Body of pancreas (tissue), 4 donors: Measurements from ENCODE around the gene PACS2.

ENCODE experiments used
- CTCF ChIP-seq, 7 experiments: fragments of 450-650 bp in 4 of 7; fragments of 200-600 bp in 3 of 7; sonication (generic) in 3 of 7; IDR thresholded peaks; one replicate each; pipeline ENCODE4 v1.5.1; 2016 to 2019; ENCODE audit warnings: antibody characterized with exemption in 7 of 7
- POLR2A ChIP-seq, 3 donors: fragments of 450-650 bp; IDR thresholded peaks; one replicate each; pipeline ENCODE4 v1.6.1; 2016; ENCODE audit warnings: antibody characterized with exemption in 3 of 3, mild to moderate bottlenecking in 2 of 3

- TF ChIP-seq CTCF (IDR thresholded peaks at IDR 0.05): no peak
- TF ChIP-seq POLR2A (IDR thresholded peaks at IDR 0.05): no peak
Measured at GRCh38 chr14:105376521-105377440, 62.2 kb downstream of the PACS2 start.
